OCI-LY1 (cell line): ENCODE results near the gene NSD2.
A peak's percentile ranks its signal among the peaks of the same experiment; 100 is the strongest.

ENCODE experiments used
- H2AFZ ChIP-seq: fragments of 200-600 bp; sonication (generic), shearing (Covaris generic); 2 replicates; pipeline ENCODE4 v1.6.0; 2014; ENCODE audit warnings: antibody characterized with exemption, mild to moderate bottlenecking, low read length
- H3F3A ChIP-seq: fragments of 200-600 bp; sonication (generic), shearing (Covaris generic); 2 replicates; pipeline ENCODE4 v1.6.0; 2014; ENCODE audit warnings: mild to moderate bottlenecking, antibody characterized with exemption, low read length, moderate library complexity; ENCODE audit not compliant: insufficient read depth
- H3K27ac ChIP-seq: fragments of 200-600 bp; sonication (generic); 2 replicates; pipeline ENCODE4 v1.5.1; 2014; ENCODE audit warnings: low read length, mixed run types, mild to moderate bottlenecking, low read depth; ENCODE audit not compliant: poor library complexity, severe bottlenecking
- H3K27me3 ChIP-seq: fragments of 200-600 bp; sonication (generic); 2 replicates; pipeline ENCODE4 v1.6.0; 2014; ENCODE audit warnings: antibody characterized with exemption, mild to moderate bottlenecking, low read length, moderate library complexity; ENCODE audit not compliant: insufficient read depth
- H3K36me3 ChIP-seq: fragments of 200-600 bp; sonication (generic); 2 replicates; pipeline ENCODE4 v1.6.1; 2014; ENCODE audit warnings: mild to moderate bottlenecking, antibody characterized with exemption, low read length, moderate library complexity, mixed read lengths; ENCODE audit not compliant: insufficient read depth
- H3K4me1 ChIP-seq: fragments of 200-600 bp; sonication (generic); 2 replicates; pipeline ENCODE4 v1.5.1; 2014; ENCODE audit warnings: mild to moderate bottlenecking, low read length, moderate library complexity; ENCODE audit not compliant: insufficient read depth, severe bottlenecking
- H3K4me2 ChIP-seq: fragments of 200-600 bp; sonication (generic), shearing (Covaris generic); 2 replicates; pipeline ENCODE4 v1.6.1; 2014; ENCODE audit warnings: low read length
- H3K4me3 ChIP-seq: fragments of 200-600 bp; sonication (generic); 2 replicates; pipeline ENCODE4 v1.5.1; 2014; ENCODE audit warnings: low read length, low read depth, mild to moderate bottlenecking, mixed read lengths; ENCODE audit not compliant: poor library complexity, severe bottlenecking
- H3K79me2 ChIP-seq: fragments of 200-600 bp; shearing (Covaris generic); 2 replicates; pipeline ENCODE4 v1.6.1; 2016; ENCODE audit warnings: mixed run types, low read length, mixed read lengths; ENCODE audit not compliant: insufficient read depth
- H3K9ac ChIP-seq: fragments of 200-600 bp; sonication (generic), shearing (Covaris generic); 2 replicates; pipeline ENCODE4 v1.6.1; 2014; ENCODE audit warnings: mild to moderate bottlenecking, low read length, mixed read lengths
- H3K9me2 ChIP-seq: fragments of 200-600 bp; sonication (generic), shearing (Covaris generic); 2 replicates; pipeline ENCODE4 v1.6.1; 2014; ENCODE audit warnings: low read depth, mild to moderate bottlenecking, low read length, mixed read lengths
- H3K9me3 ChIP-seq: fragments of 200-600 bp; shearing (Covaris generic); 2 replicates; pipeline ENCODE4 v1.6.1; 2014; ENCODE audit warnings: low read length, mixed read lengths
- H4K20me1 ChIP-seq: fragments of 200-600 bp; sonication (generic), shearing (Covaris generic); 2 replicates; pipeline ENCODE4 v1.6.0; 2016; ENCODE audit warnings: mild to moderate bottlenecking, low read length; ENCODE audit not compliant: insufficient read depth
- CTCF ChIP-seq: fragments of 200-600 bp; sonication (generic), shearing (Covaris generic); IDR thresholded peaks from 2 replicates; pipeline ENCODE4 v1.5.1; 2017; ENCODE audit warnings: mild to moderate bottlenecking, antibody characterized with exemption, low read length, moderate library complexity, mixed read lengths
- EZH2 ChIP-seq: fragments of 200-600 bp; sonication (generic), shearing (Covaris generic); IDR thresholded peaks from 2 replicates; pipeline ENCODE4 v1.8.0; 2017; ENCODE audit warnings: borderline replicate concordance, mixed run types, mild to moderate bottlenecking, antibody characterized with exemption, low read length, moderate library complexity, mixed read lengths

Gene NSD2

GRCh38 chr4:1862055-1862911, 8.9 kb upstream of the NSD2 start:
- Histone ChIP-seq H3K9me2 (no peaks in the 10 kb centered on the region), H3K9me3 (no peaks in the 10 kb centered on the region), H3K4me2 (peak overlapping the region; percentile 60), H2AFZ (no peak overlapping the region), H3K36me3 (no peaks in the 10 kb centered on the region), H3K4me3 (peak overlapping the region; percentile 39), H4K20me1 (no peaks in the 10 kb centered on the region), H3F3A (no peaks in the 10 kb centered on the region), H3K79me2 (no peaks in the 10 kb centered on the region), H3K27me3 (no peaks in the 10 kb centered on the region), H3K4me1 (peaks cover 19% of the 10 kb centered on the region), H3K27ac (no peak overlapping the region), H3K9ac (peak overlapping the region; percentile 37; the same call in 1 of the 2 replicates)
- no peak for TF ChIP-seq CTCF
- TF ChIP-seq EZH2, result no peak

- Histone ChIP-seq H4K20me1 (no peaks in the 10 kb centered on the region), H3K9me3 (no peaks in the 10 kb centered on the region), H3K4me2 (peak overlapping the region; percentile 60), H3F3A (no peaks in the 10 kb centered on the region), H3K27me3 (no peaks in the 10 kb centered on the region), H3K4me1 (peaks cover 18% of the 10 kb centered on the region), H3K9me2 (no peaks in the 10 kb centered on the region), H3K36me3 (no peaks in the 10 kb centered on the region), H3K9ac (peak overlapping the region; percentile 37; the same call in 1 of the 2 replicates), H3K79me2 (no peaks in the 10 kb centered on the region), H3K27ac (no peak overlapping the region), H3K4me3 (peak overlapping the region; percentile 39), H2AFZ (no peak overlapping the region)
- no peak for TF ChIP-seq EZH2
- TF ChIP-seq CTCF, result no peak
Measured at GRCh38 chr4:1862961-1863296, 8.3 kb upstream of the NSD2 start.

GRCh38 chr4:1863297-1864033, 7.7 kb upstream of the NSD2 start:
- no peaks in the 10 kb centered on the region for H3K9me2 ChIP-seq
- no peaks in the 10 kb centered on the region for H3K36me3 ChIP-seq
- TF ChIP-seq CTCF (no peak), EZH2 (no peak)
- H3K27me3 ChIP-seq, result no peaks in the 10 kb centered on the region
- H2AFZ ChIP-seq, result no peak overlapping the region
- H3K9me3 ChIP-seq, result no peaks in the 10 kb centered on the region
- peaks cover 18% of the 10 kb centered on the region for H3K4me1 ChIP-seq
- no peaks in the 10 kb centered on the region for H3K79me2 ChIP-seq
- H3K4me3 ChIP-seq, result no peak overlapping the region
- H3K4me2 ChIP-seq, result peak overlapping the region; percentile 60; the same call in 1 of the 2 replicates
- H3K9ac ChIP-seq, result no peak overlapping the region; the same call in 1 of the 2 replicates
- no peaks in the 10 kb centered on the region for H4K20me1 ChIP-seq
- H3K27ac ChIP-seq, result no peak overlapping the region
- no peaks in the 10 kb centered on the region for H3F3A ChIP-seq
